DND-41 (cell line): ENCODE data around the gene KANK3.
"Not testable (repeated sequence)": the region's sequence is repeated elsewhere in the genome, so short reads cannot be mapped to it uniquely, and the experiment has no call there.

Experiments used
- ATAC-seq: fragments of 200-7000 bp; cut with Tn5 transposase; 3 replicates; pipeline ENCODE4 v1.9.1; 2021; ENCODE audit warnings: low read depth; ENCODE audit not compliant: insufficient read depth
- DNase-seq: peaks from one replicate; pipeline ENCODE4 v3.0.0-alpha.2; 2020
- H2AFZ ChIP-seq: 2 replicates; pipeline ENCODE4 v1.6.0; 2012; ENCODE audit warnings: low read depth, low read length
- H3K27ac ChIP-seq: 2 replicates; pipeline ENCODE4 v1.5.1; 2012; ENCODE audit warnings: low read length, inconsistent platforms
- H3K27me3 ChIP-seq: fragments of 200-600 bp; sonication (generic); 2 replicates; pipeline ENCODE4 v1.6.0; 2012; ENCODE audit warnings: low read length, mild to moderate bottlenecking, inconsistent platforms; ENCODE audit not compliant: insufficient read depth, poor library complexity
- H3K36me3 ChIP-seq: 2 replicates; pipeline ENCODE4 v1.5.1; 2012; ENCODE audit warnings: low read length, inconsistent platforms; ENCODE audit not compliant: insufficient read depth
- H3K4me1 ChIP-seq: 2 replicates; pipeline ENCODE4 v1.5.1; 2012; ENCODE audit warnings: mild to moderate bottlenecking, low read length; ENCODE audit not compliant: insufficient read depth
- H3K4me2 ChIP-seq: 2 replicates; pipeline ENCODE4 v1.6.0; 2012; ENCODE audit warnings: mild to moderate bottlenecking, moderate library complexity, low read length, inconsistent platforms; ENCODE audit not compliant: insufficient read depth
- H3K4me3 ChIP-seq, 2 experiments: fragments of 200-600 bp in 1 of 2; shearing (Covaris generic) in 1 of 2; 2 replicates each; pipeline ENCODE4 v1.5.1; 2012 to 2016; ENCODE audit warnings: inconsistent platforms in 2 of 2, low read length in 2 of 2, mild to moderate bottlenecking in 2 of 2, low read depth in 1 of 2, moderate library complexity in 1 of 2
- H3K79me2 ChIP-seq: 2 replicates; pipeline ENCODE4 v1.6.0; 2012; ENCODE audit warnings: low read length, inconsistent platforms; ENCODE audit not compliant: insufficient read depth
- H3K9ac ChIP-seq: 2 replicates; pipeline ENCODE4 v1.6.0; 2012; ENCODE audit warnings: low read depth, mild to moderate bottlenecking, inconsistent platforms, low read length, moderate library complexity
- H3K9me3 ChIP-seq: 2 replicates; pipeline ENCODE4 v1.5.1; 2012; ENCODE audit warnings: low read length, moderate library complexity, mild to moderate bottlenecking, inconsistent platforms; ENCODE audit not compliant: insufficient read depth, severe bottlenecking
- H4K20me1 ChIP-seq: 2 replicates; pipeline ENCODE4 v1.6.0; 2012; ENCODE audit warnings: low read length; ENCODE audit not compliant: insufficient read depth
- CTCF ChIP-seq: IDR thresholded peaks from 2 replicates; pipeline ENCODE4 v1.5.1; 2012; ENCODE audit warnings: borderline replicate concordance, low read length, moderate library complexity, mild to moderate bottlenecking; ENCODE audit not compliant: poor library complexity, severe bottlenecking; ENCODE audit errors: extremely low read depth
- EZH2 ChIP-seq: IDR thresholded peaks from 3 replicates; pipeline ENCODE4 v1.6.1; 2012; ENCODE audit warnings: borderline replicate concordance, low read depth, mild to moderate bottlenecking, moderate library complexity, low read length, inconsistent platforms; ENCODE audit not compliant: severe bottlenecking

The KANK3 gene

GRCh38 chr19:8379156-8379891, 36.3 kb upstream of the KANK3 start:
- ATAC-seq, H3K4me2 ChIP-seq: not testable (repeated sequence)

GRCh38 chr19:8377598-8377997, 34.5 kb upstream of the KANK3 start:
- TF ChIP-seq EZH2 (no peak), CTCF (no peak)
- Histone ChIP-seq H3K9ac (no peak overlapping the region), H3K27ac (no peak overlapping the region), H3K79me2 (0 out of 2 replicates have a peak, but pooled peaks cover 2% of the 10 kb centered on the region), H3K36me3 (peaks cover 10% of the 10 kb centered on the region; the same call in 1 of the 2 replicates), H4K20me1 (no peaks in the 10 kb centered on the region), H3K4me2 (no peak overlapping the region), H3K9me3 (no peaks in the 10 kb centered on the region), H3K4me3 (no peak overlapping the region), H3K27me3 (no peaks in the 10 kb centered on the region), H2AFZ (no peak overlapping the region), H3K4me1 (no peaks in the 10 kb centered on the region)
- ATAC-seq (no peak), DNase-seq (no peak)

More at GRCh38 chr19:8379156-8379891, 36.3 kb upstream of the KANK3 start:
- not testable (repeated sequence) for H2AFZ ChIP-seq, H4K20me1 ChIP-seq, DNase-seq, H3K9ac ChIP-seq, H3K36me3 ChIP-seq, H3K4me3 ChIP-seq, H3K27ac ChIP-seq, H3K4me1 ChIP-seq, H3K27me3 ChIP-seq, H3K9me3 ChIP-seq, H3K79me2 ChIP-seq

GRCh38 chr19:8376373-8376974, 33.4 kb upstream of the KANK3 start:
- ATAC-seq, H4K20me1 ChIP-seq, H3K4me3 ChIP-seq, H3K79me2 ChIP-seq, H2AFZ ChIP-seq, H3K9me3 ChIP-seq, DNase-seq, H3K4me1 ChIP-seq, H3K27ac ChIP-seq, H3K27me3 ChIP-seq, H3K4me2 ChIP-seq, H3K9ac ChIP-seq: not testable (repeated sequence)
- peaks cover 10% of the 10 kb centered on the region; the same call in 1 of the 2 replicates for H3K36me3 ChIP-seq

GRCh38 chr19:8375766-8376165, 32.7 kb upstream of the KANK3 start:
- H3K27ac ChIP-seq, H3K27me3 ChIP-seq, DNase-seq, H3K4me1 ChIP-seq, ATAC-seq, H3K4me3 ChIP-seq, H3K9me3 ChIP-seq, H3K9ac ChIP-seq, H4K20me1 ChIP-seq, H3K4me2 ChIP-seq, H3K79me2 ChIP-seq, H2AFZ ChIP-seq: not testable (repeated sequence)
- peaks cover 10% of the 10 kb centered on the region; the same call in 1 of the 2 replicates for H3K36me3 ChIP-seq
